Loucy (cell line): ENCODE measurements around the gene GBGT1.

Experiments used
- H2AFZ ChIP-seq: fragments of 200-600 bp; sonication (generic); 2 replicates; pipeline ENCODE4 v1.6.0; 2016; ENCODE audit warnings: antibody characterized with exemption, mild to moderate bottlenecking, low read length, moderate library complexity
- H3F3A ChIP-seq: fragments of 200-600 bp; 2 replicates; pipeline ENCODE4 v1.6.0; 2016; ENCODE audit warnings: antibody characterized with exemption, low read depth, mild to moderate bottlenecking
- H3K27me3 ChIP-seq: fragments of 200-600 bp; sonication (generic); 2 replicates; pipeline ENCODE4 v1.6.1; 2014; ENCODE audit warnings: low read length, mild to moderate bottlenecking; ENCODE audit not compliant: insufficient read depth, poor library complexity, severe bottlenecking
- H3K36me3 ChIP-seq: fragments of 200-600 bp; sonication (generic); 2 replicates; pipeline ENCODE4 v1.6.1; 2016; ENCODE audit warnings: low read length; ENCODE audit not compliant: insufficient read depth
- H3K4me1 ChIP-seq: fragments of 200-600 bp; sonication (generic); 2 replicates; pipeline ENCODE4 v1.5.1; 2014; ENCODE audit warnings: low read length, mild to moderate bottlenecking; ENCODE audit not compliant: insufficient read depth, poor library complexity, severe bottlenecking
- H3K4me2 ChIP-seq: fragments of 200-600 bp; sonication (generic); 2 replicates; pipeline ENCODE4 v1.6.0; 2014; ENCODE audit warnings: antibody characterized with exemption, low read length, low read depth, mild to moderate bottlenecking; ENCODE audit not compliant: poor library complexity, severe bottlenecking
- H3K4me3 ChIP-seq: fragments of 200-600 bp; sonication (generic); 2 replicates; pipeline ENCODE4 v1.5.1; 2014; ENCODE audit warnings: low read length, mild to moderate bottlenecking, mixed read lengths; ENCODE audit not compliant: poor library complexity, severe bottlenecking
- H3K79me2 ChIP-seq: fragments of 200-600 bp; sonication (generic); 2 replicates; pipeline ENCODE4 v1.6.1; 2014; ENCODE audit warnings: low read length; ENCODE audit not compliant: insufficient read depth
- H3K9ac ChIP-seq: fragments of 200-600 bp; sonication (generic); 2 replicates; pipeline ENCODE4 v1.6.0; 2014; ENCODE audit warnings: mild to moderate bottlenecking, low read depth, low read length, moderate library complexity; ENCODE audit not compliant: poor library complexity, severe bottlenecking
- H3K9me2 ChIP-seq: fragments of 200-600 bp; sonication (generic); replicated peaks from 2 replicates; pipeline ENCODE4 v1.6.1; 2016; ENCODE audit warnings: low read depth, low read length, mixed read lengths
- H3K9me3 ChIP-seq: fragments of 200-600 bp; sonication (generic); 2 replicates; pipeline ENCODE4 v1.6.1; 2014; ENCODE audit warnings: mild to moderate bottlenecking, antibody characterized with exemption, low read length, low read depth; ENCODE audit not compliant: insufficient read depth
- H4K20me1 ChIP-seq: fragments of 200-600 bp; sonication (generic); 2 replicates; pipeline ENCODE4 v1.6.0; 2014; ENCODE audit warnings: antibody characterized with exemption, low read length, mild to moderate bottlenecking; ENCODE audit not compliant: insufficient read depth, poor library complexity, severe bottlenecking
- CTCF ChIP-seq: fragments of 200-600 bp; sonication (generic); conservative IDR thresholded peaks from 2 replicates; pipeline ENCODE4 v1.5.1; 2014; ENCODE audit warnings: mild to moderate bottlenecking, antibody characterized with exemption, low read length
- EZH2phosphoT487 ChIP-seq: fragments of 200-600 bp; IDR thresholded peaks from 2 replicates; pipeline ENCODE4 v1.6.1; 2018; ENCODE audit warnings: antibody characterized with exemption, mild to moderate bottlenecking, moderate library complexity, borderline replicate concordance

Gene GBGT1

GRCh38 chr9:133114886-133115603, 48.7 kb downstream of the GBGT1 start:
- Histone ChIP-seq H3K27me3 (no peaks in the 10 kb centered on the region), H4K20me1 (peaks cover 81% of the 10 kb centered on the region), H3K9ac (peak overlapping the region; percentile 62), H3K4me3 (no peak overlapping the region), H3K4me1 (peaks cover 42% of the 10 kb centered on the region), H2AFZ (no peak overlapping the region), H3K9me2 (no peaks in the 10 kb centered on the region), H3K36me3 (peaks cover 20% of the 10 kb centered on the region; the same call in 1 of the 2 replicates), H3K79me2 (peaks cover 84% of the 10 kb centered on the region), H3K4me2 (peak overlapping the region; percentile 66), H3K9me3 (no peaks in the 10 kb centered on the region), H3F3A (no peaks in the 10 kb centered on the region)
- TF ChIP-seq CTCF (no peak), EZH2phosphoT487 (no peak)

GRCh38 chr9:133113949-133114885, 49.5 kb downstream of the GBGT1 start:
- Histone ChIP-seq H3K4me2 (peak overlapping the region; percentile 66), H3K4me1 (peaks cover 39% of the 10 kb centered on the region), H2AFZ (no peak overlapping the region), H3K36me3 (peaks cover 28% of the 10 kb centered on the region; the same call in 1 of the 2 replicates), H3K79me2 (peaks cover 75% of the 10 kb centered on the region), H3K9me2 (no peaks in the 10 kb centered on the region), H3K9me3 (no peaks in the 10 kb centered on the region), H3K9ac (peak overlapping the region; percentile 62), H3K27me3 (no peaks in the 10 kb centered on the region), H3K4me3 (peak overlapping the region; percentile 31), H4K20me1 (peaks cover 73% of the 10 kb centered on the region), H3F3A (no peaks in the 10 kb centered on the region)
- TF ChIP-seq CTCF (no peak), EZH2phosphoT487 (no peak)

GRCh38 chr9:133113163-133113948, 50.4 kb downstream of the GBGT1 start:
- H3K4me1 ChIP-seq = peaks cover 39% of the 10 kb centered on the region
- no peaks in the 10 kb centered on the region for H3F3A ChIP-seq
- no peaks in the 10 kb centered on the region for H3K9me2 ChIP-seq
- H3K9me3 ChIP-seq = no peaks in the 10 kb centered on the region
- peaks cover 67% of the 10 kb centered on the region for H3K79me2 ChIP-seq
- TF ChIP-seq CTCF (no peak), EZH2phosphoT487 (no peak)
- H3K9ac ChIP-seq = peak overlapping the region; percentile 62
- H3K4me3 ChIP-seq = peak overlapping the region; percentile 31
- no peaks in the 10 kb centered on the region for H3K27me3 ChIP-seq
- H3K4me2 ChIP-seq = peak overlapping the region; percentile 66
- peaks cover 66% of the 10 kb centered on the region for H4K20me1 ChIP-seq
- H2AFZ ChIP-seq = no peak overlapping the region
- H3K36me3 ChIP-seq = peaks cover 37% of the 10 kb centered on the region; the same call in 1 of the 2 replicates
